C1 segment of cervical spinal cord (tissue), 14 donors: Measurements from ENCODE around the gene MRPS11.
"Not testable (repeated sequence)": the region's sequence is repeated elsewhere in the genome, so short reads cannot be mapped to it uniquely, and the experiment has no call there.

ENCODE experiments used
- DNase-seq, 14 donors: peaks; one replicate each; lab custom pipeline; 2025; lab: John Stamatoyannopoulos, UW

The MRPS11 gene

GRCh38 chr15:88454867-88455810 lies 12.4 kb upstream of the MRPS11 start:
- DNase-seq, result peak in 8 of 14 donors; percentile 4 to 32 (median 14)

DNA sequence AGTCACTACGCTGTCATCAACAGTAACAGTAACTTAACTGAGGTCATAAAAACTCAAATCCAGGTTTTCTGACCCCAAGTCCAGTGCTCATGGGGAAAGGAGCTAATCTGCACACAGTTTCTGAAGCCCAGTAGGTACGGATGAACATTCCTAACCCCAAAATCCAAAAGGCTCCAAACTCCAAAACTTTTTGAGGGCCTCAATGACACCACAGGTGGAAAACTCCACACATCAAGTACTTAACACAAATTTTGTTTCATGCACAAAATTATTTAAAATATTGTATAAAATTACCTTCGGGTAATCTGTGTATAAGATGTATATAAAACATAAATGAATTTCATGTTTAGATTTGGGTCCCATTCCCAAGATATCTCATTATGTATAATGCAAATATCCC lies 10.8 kb upstream of the MRPS11 start:
- DNase-seq, result no peak

DNA sequence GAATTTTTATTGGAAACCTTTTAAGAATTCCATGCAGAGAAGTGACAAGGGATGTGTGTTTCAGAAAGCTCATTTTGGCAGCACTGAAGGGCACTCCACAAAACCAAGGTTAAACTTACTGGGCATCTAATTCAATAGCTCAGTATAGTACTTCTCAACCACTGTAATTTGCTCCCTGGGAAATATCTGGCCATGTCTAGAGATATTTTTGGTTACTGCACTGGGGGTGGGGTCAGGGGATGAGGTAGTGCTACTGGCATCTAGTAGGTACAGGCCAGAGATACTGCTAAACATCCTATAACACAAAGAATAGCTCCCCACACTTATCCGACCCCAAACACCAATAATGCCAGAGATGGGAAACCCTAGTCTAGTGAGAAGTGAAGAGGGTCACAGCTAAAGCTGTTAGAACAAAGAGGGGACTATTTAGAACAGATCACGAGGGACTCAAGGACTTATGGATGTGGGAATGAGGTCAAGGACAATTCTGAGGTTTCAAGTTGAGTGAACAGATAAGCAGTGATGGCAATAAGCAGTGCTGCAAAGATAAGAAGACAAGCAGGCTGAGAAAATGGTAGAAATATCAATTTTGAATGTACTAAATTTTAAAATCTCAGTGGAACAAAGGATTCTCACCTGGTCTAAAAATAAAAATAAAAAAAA lies 3.5 kb upstream of the MRPS11 start:
- DNase-seq, result no peak

DNA sequence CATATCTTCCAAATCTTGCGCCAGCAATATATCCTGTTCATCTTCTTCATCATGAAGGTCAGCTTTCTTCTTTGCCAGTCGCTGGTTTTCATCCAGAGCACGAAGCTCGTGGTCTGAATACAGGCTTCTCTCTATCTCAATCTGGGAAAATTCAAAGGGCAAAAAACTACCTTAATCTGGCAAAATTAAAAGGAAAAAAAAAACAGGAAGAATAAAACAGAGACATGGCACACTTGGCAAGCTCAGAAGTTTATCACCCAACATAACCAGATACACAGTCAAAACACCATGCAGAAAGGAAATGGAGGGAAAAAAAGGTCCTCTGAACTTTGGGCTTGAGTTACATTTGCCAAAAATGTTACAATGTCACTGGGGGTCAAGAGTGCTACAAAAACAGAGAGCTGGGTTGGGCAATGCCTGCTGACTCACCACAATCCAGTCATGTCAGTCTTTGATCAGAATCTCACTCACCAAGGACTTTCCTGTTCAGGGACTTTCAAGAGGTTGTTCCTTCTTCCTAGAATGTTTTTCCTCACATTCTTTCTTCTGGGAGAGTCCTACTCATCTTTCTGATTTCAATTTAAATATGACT lies 1.8 kb upstream of the MRPS11 start:
- no peak for DNase-seq

GRCh38 chr15:88467935-88468528 lies 524 bp downstream of the MRPS11 start:
- no peak for DNase-seq

DNA sequence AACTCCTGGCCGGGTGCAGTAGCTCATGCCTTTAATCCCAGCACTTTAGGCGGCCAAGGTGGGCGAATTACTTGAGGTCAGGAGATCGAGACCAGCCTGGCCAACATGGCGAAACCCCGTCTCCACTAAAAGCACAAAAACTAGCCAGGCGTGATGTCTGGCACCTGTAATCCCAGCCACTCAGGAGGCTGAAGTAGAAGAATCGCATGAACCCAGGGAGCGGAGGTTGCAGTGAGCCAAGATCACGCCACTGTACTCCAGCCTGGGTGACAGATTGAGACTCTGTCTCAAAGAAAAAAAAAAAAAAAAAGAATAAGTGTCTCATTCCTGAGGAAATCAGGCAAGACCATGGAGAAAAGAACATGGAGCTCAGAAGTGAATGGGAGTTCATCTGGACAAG lies 1.2 kb downstream of the MRPS11 start:
- DNase-seq, result not testable (repeated sequence)

DNA sequence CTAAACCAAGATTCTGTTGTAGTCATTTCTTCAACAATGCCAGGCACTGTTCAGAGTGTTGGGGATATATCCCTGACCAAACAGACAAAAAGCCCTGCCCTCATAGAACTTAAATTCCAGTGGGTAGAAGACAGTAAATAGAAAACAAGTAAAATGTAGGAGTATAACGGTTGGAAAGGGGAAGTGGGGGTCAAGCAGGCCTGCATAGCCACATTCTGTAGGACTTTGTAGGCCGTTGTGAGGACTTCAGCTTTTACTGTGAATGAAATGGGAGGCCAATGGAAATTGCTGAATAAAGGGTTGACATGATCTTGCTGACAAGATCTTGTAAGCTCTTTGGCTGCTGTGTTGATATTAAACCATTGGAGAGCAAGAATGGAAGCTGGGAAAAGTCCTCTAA lies 1.8 kb downstream of the MRPS11 start:
- DNase-seq, result no peak

- no peak for DNase-seq
Observed at GRCh38 chr15:88470625-88471372, 3.3 kb downstream of the MRPS11 start.

- DNase-seq, result no peak
Observed at GRCh38 chr15:88472225-88472624, 4.7 kb downstream of the MRPS11 start.

GRCh38 chr15:88473661-88474293 lies 6.3 kb downstream of the MRPS11 start:
- not testable (repeated sequence) for DNase-seq

GRCh38 chr15:88476635-88477060 lies 9.1 kb downstream of the MRPS11 start:
- DNase-seq, result peak in 10 of 14 donors; percentile 14 to 72 (median 34)

GRCh38 chr15:88477126-88477525 lies 9.6 kb downstream of the MRPS11 start:
- DNase-seq, result no peak

DNA sequence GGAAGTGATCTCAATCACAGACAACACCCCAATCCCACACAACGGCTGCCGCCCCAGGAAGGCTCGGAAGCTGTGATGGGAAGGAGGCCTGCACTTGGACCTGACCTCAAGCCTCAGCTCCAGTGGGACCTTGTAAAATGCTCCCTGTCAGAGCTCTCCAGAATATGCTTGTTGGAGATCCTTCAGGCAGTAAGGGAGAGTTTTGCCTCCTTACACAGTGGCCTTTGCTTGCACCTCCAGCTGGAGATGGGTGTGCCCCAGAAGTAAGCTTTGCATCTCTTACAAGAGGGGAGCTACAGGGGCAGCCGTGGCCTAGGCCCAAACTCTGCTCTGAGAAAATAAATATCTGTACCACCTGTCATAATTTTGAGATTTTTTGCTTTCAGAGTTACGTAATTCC lies 10.4 kb downstream of the MRPS11 start:
- no peak for DNase-seq

- no peak for DNase-seq
Observed at GRCh38 chr15:88479169-88479568, 11.7 kb downstream of the MRPS11 start.

GRCh38 chr15:88480981-88481380 lies 13.5 kb downstream of the MRPS11 start:
- peak in 1 of 14 donors; percentile 82 for DNase-seq

DNA sequence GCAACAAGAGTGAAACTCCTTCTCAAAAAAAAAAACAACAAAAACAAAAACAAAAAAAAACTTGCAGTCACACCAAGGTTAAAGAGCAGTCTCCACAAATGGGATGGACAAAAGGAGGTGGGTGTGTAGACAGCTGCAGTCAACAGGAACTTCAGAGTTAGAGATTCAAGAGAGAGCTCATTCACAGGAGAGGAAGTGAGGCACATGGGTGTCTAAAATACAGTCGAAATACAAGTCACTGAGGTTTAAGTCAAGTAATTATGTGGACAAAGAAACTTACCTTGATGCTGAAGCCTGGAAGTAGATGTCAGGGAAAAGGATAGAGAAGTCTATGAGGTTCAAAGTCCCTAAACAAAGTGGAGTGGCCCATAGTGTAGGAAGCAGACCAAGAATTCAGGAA lies 14.8 kb downstream of the MRPS11 start:
- DNase-seq, result no peak

DNA sequence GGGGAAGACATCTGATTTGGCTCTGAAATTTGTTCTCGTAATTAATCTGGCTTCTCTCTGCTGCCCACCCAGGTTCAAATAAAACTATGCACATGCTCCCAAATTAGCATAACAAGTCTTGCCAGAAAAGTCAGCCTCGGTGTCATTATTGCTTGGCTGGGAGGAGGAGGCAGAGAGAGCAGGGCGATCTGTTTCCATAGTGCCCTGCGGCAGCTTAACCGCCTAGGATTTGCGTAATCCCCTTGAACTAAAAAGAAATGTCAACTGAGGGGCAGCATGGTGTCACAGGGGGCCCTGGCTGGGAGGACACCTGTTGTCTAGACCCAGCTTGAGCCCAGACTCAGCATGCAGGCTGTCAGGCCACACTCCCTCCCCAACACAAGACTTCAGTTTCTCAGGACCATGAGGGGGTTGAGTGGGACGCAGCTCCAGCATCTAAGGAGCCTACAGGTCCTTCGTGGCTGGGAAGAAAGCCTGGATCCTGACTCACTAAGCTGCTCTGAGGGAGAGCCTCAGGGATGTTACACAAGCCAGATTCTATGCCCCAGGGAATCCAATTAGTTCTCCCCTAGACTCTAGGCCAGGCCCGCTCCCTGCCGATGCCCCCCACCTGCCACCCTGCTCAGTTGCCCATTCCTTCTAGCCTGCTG lies 17.3 kb downstream of the MRPS11 start:
- peak in 4 of 14 donors; percentile 12 to 53 (median 22) for DNase-seq

GRCh38 chr15:88487178-88487795 lies 19.8 kb downstream of the MRPS11 start:
- no peak for DNase-seq

- DNase-seq, result no peak
Observed at GRCh38 chr15:88487796-88488523, 20.5 kb downstream of the MRPS11 start.
